ENCODE data around the gene NPC2. TPM values are rescaled to one million over a fixed set of nuclear protein-coding genes. Genes with fewer than 3 reads are reported as not detected.

NPC2 gene
- total RNA-seq, 1 donor = 166 TPM

DNA sequence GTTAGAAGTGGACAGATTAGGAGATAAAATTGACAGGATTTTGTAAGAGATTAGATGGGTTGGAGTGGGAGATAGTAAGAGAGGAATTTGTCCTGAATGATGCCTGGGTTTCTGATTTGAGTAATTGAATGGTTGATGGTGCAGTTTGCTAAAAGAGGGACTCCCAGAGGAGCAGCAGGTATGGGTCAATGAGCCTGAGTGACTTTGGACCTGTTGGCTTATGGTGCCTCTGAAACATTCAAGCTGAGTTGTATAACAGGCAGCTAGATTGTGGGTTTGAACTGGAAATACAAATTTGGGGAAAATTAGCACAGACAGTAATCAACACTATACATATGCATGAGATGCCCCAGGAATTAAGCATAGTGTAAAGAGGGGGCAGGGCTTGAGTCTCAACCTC lies 50.3 kb downstream of the NPC2 start:
- no peaks in the 10 kb centered on the region for H3K4me1 ChIP-seq (ENCODE audit: insufficient read depth, low read length)
- peaks cover 5% of the 10 kb centered on the region for H3K27me3 ChIP-seq (ENCODE audit: insufficient read depth, low read length)
- H3K9me3 ChIP-seq (ENCODE audit: low read depth, low read length) = no peaks in the 10 kb centered on the region
- H3K4me3 ChIP-seq (ENCODE audit: low read length) = no peak overlapping the region

DNA sequence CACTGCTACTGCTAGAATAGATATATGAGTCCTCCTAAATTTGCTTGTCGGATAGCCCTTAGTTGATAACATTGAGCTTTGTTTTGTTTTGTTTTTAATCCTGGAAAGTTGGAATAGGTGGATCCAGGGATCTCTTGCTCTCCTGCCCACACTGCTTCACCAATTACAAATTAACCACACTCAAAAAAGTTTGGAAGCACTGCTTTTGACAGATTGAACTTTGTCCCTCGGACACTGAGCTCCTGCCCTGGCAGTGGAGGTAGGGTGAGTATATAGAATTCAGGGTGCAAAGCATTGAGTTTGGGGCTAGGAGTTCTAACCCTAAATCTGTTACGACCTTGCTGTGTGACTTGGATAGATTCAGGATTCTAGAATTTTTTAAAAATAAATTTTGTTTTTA lies 52.0 kb downstream of the NPC2 start:
- Histone ChIP-seq H3K4me3 (ENCODE audit: low read length) (no peak overlapping the region), H3K27me3 (ENCODE audit: insufficient read depth, low read length) (peaks cover 2% of the 10 kb centered on the region), H3K4me1 (ENCODE audit: insufficient read depth, low read length) (no peaks in the 10 kb centered on the region), H3K9me3 (ENCODE audit: low read depth, low read length) (no peaks in the 10 kb centered on the region)

- Histone ChIP-seq H3K27me3 (ENCODE audit: insufficient read depth, low read length) (peaks cover 2% of the 10 kb centered on the region), H3K4me3 (ENCODE audit: low read length) (no peak overlapping the region), H3K9me3 (ENCODE audit: low read depth, low read length) (no peaks in the 10 kb centered on the region), H3K4me1 (ENCODE audit: insufficient read depth, low read length) (no peaks in the 10 kb centered on the region)
These were observed 54.7 kb downstream of the NPC2 start for GRCh38 chr14:74438351-74438915.

GRCh38 chr14:74437496-74438053 lies 55.5 kb downstream of the NPC2 start:
- H3K4me1 ChIP-seq (ENCODE audit: insufficient read depth, low read length) = no peaks in the 10 kb centered on the region
- H3K9me3 ChIP-seq (ENCODE audit: low read depth, low read length) = no peaks in the 10 kb centered on the region
- H3K27me3 ChIP-seq (ENCODE audit: insufficient read depth, low read length) = peaks cover 2% of the 10 kb centered on the region
- no peak overlapping the region for H3K4me3 ChIP-seq (ENCODE audit: low read length)

GRCh38 chr14:74434294-74434693 lies 58.8 kb downstream of the NPC2 start:
- Histone ChIP-seq H3K9me3 (ENCODE audit: low read depth, low read length) (no peaks in the 10 kb centered on the region), H3K4me3 (ENCODE audit: low read length) (no peak overlapping the region), H3K4me1 (ENCODE audit: insufficient read depth, low read length) (no peaks in the 10 kb centered on the region)

DNA sequence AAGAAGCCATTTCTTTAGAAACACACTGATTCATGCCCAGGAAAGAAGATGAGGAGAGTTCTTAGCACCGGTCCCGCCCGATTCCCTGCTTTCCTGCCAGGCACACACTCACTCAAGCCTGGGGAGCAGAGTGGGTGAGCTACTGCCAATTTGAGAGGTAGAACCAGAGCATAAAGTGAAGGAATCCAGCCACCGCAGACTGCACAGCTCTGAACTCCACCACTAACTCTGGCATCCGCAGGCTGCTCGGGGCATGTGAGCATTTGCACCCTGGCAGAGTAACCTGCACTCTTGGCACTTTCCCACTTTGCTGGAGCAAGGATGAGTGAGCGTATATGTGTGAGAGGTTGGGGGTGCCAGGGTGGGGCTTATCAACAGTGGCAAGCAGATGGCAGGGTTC lies 63.1 kb downstream of the NPC2 start:
- peaks cover 21% of the 10 kb centered on the region for H3K27me3 ChIP-seq (ENCODE audit: insufficient read depth, low read length)
- no peaks in the 10 kb centered on the region for H3K9me3 ChIP-seq (ENCODE audit: low read depth, low read length)
- no peaks in the 10 kb centered on the region for H3K4me1 ChIP-seq (ENCODE audit: insufficient read depth, low read length)
- H3K4me3 ChIP-seq (ENCODE audit: low read length) = no peak overlapping the region

More at GRCh38 chr14:74434294-74434693, 58.8 kb downstream of the NPC2 start:
- H3K27me3 ChIP-seq (ENCODE audit: insufficient read depth, low read length) = peaks cover 2% of the 10 kb centered on the region

Other genes starting within 250 kb of the NPC2 start
- 32.6 TPM for gene ABCD4, start 190.4 kb downstream of the NPC2 start, total RNA-seq
- not detected for gene VRTN, start 144.8 kb downstream of the NPC2 start, total RNA-seq
- not detected for gene SYNDIG1L, start 67.1 kb downstream of the NPC2 start, total RNA-seq
- gene ISCA2, start 460 bp upstream of the NPC2 start, total RNA-seq = 17.1 TPM
- 0.42 TPM for gene LTBP2, start 118.9 kb upstream of the NPC2 start, total RNA-seq
- gene AREL1, start 219.8 kb upstream of the NPC2 start, total RNA-seq = 32.8 TPM
- gene FCF1, start 219.8 kb upstream of the NPC2 start, total RNA-seq = 25.8 TPM

Measured in mononuclear cell (primary cell).